Heart left ventricle (tissue), 16 donors: ENCODE measurements around the gene LGALS1. TPM values are rescaled to one million over a fixed set of nuclear protein-coding genes. Genes with fewer than 3 reads are reported as not detected.

Source experiments
- ATAC-seq, 4 donors: fragments of 200-7000 bp; cut with Tn5 transposase; one replicate each; pipeline ENCODE4 v1.9.1; 2020 to 2022; ENCODE audit warnings: moderate library complexity in 4 of 4, mild to moderate bottlenecking in 3 of 4, moderate number of reproducible peaks in 1 of 4
- DNase-seq, 5 donors: peaks; one replicate each; pipeline ENCODE4 v3.0.0-alpha.2; 2020
- H3K27ac ChIP-seq, 12 donors: fragments of 200-600 bp; sonication (generic) in 4 of 12; one replicate each; pipeline versions ENCODE4 v1.5.0 to v1.8.0; 2016 to 2022; ENCODE audit warnings: mild to moderate bottlenecking in 2 of 12
- H3K27me3 ChIP-seq, 9 donors: fragments of 200-600 bp; sonication (generic) in 2 of 9; one replicate each; pipeline versions ENCODE4 v1.5.1 to v1.8.0; 2016 to 2022; ENCODE audit warnings: mild to moderate bottlenecking in 3 of 9
- H3K36me3 ChIP-seq, 9 donors: fragments of 200-600 bp; sonication (generic) in 2 of 9; one replicate each; pipeline versions ENCODE4 v1.5.0 to v1.8.0; 2018 to 2022; ENCODE audit warnings: mild to moderate bottlenecking in 2 of 9
- H3K4me1 ChIP-seq, 12 donors: fragments of 200-600 bp; sonication (generic) in 4 of 12; one replicate each; pipeline versions ENCODE4 v1.5.0 to v1.8.0; 2016 to 2022; ENCODE audit warnings: mild to moderate bottlenecking in 3 of 12
- H3K4me3 ChIP-seq, 12 donors: fragments of 200-600 bp; sonication (generic) in 4 of 12; one replicate each; pipeline versions ENCODE4 v1.5.0 to v1.8.0; 2017 to 2022; ENCODE audit warnings: mild to moderate bottlenecking in 9 of 12, moderate library complexity in 4 of 12
- H3K9me3 ChIP-seq, 12 donors: fragments of 200-600 bp; sonication (generic) in 4 of 12; one replicate each; pipeline versions ENCODE4 v1.5.0 to v1.8.0; 2016 to 2022; ENCODE audit warnings: mild to moderate bottlenecking in 1 of 12
- POLR2A ChIP-seq, 2 donors: fragments of 450-650 bp; IDR thresholded peaks; one replicate each; pipeline ENCODE4 v1.6.1; 2017; ENCODE audit warnings: antibody characterized with exemption in 2 of 2, mild to moderate bottlenecking in 2 of 2, moderate library complexity in 2 of 2
- WGBS, 4 donors: extraction: QIAGEN DNeasy Blood & Tissue Kit in 2 of 4; methylation state at CpG; one replicate each; pipeline versions ENCODE4 v1.1.5 to v1.1.7; 2013 to 2018; 5-methylcytosine and 5-hydroxymethylcytosine counted together
- intact Hi-C, 10 donors: fragments of 100-400 bp; cut with DNase I; formaldehyde crosslinking; loops; one replicate each; pipeline versions ENCODE4 v1.11.1 to v1.14.2; 2022
- polyA plus RNA-seq, 2 donors: library from polyadenylated mRNA; stranded (reverse); fragments of 200-250 nt; gene quantifications; one replicate each; pipeline ENCODE4 v1.2.3, GENCODE V29; 2013
- total RNA-seq, 9 donors: library from RNA; depleted of rRNA in 2 of 9; stranded (reverse); fragments of >200 nt in 2 of 9; fragmentation: NEBNext Ultra II Directional in 3 of 9; extraction: Animal tissue kit (Norgen Biotek cat#: 25700) in 3 of 9; gene quantifications; one replicate each; pipeline versions ENCODE4 v1.1.0 to v1.2.4, GENCODE V29; 2016 to 2023
- TF ChIP-seq, protein P1 (sequence below), 12 donors: fragments of 200-600 bp; sonication (generic) in 4 of 12; IDR thresholded peaks; one replicate each; pipeline versions ENCODE4 v1.5.0 to v1.8.0; 2018 to 2022; ENCODE audit warnings: antibody characterized with exemption in 12 of 12, mild to moderate bottlenecking in 5 of 12
- donor health status: ischemic (EF 13 %, LVEDD 7.1; RV severe dilation, severe dysfunction).
- donor health status: healthy with polysubstance abuse.
- donor health status: DM: no; HTN: yes; CAD: no.
- donor health status: DM: no; HTN: no; CAD: no.
- donor health status: ischemic (EF 25% LVEDD 6.9; RV normal size, moderate dysfunction).
- donor health status: ischemic (EF 25% LVEDD 5.7; RV mildly dilated, moderate dysfunction).
- donor health status: healthy.
- donor health status: DM: yes; HTN: yes; CAD: no.
- donor health status: ischemic (EF 35%, LVEDD 5.7; RV mildly dilated, moderate dysfunction).
- donor health status: nonischemic (EF 11% LVEDD 7.7; RV severe dilation, severe dysfunction).
- donor health status: DM: yes; HTN: yes; CAD: no.
- donor health status: PGD.
- donor health status: ischemic (EF 29% LVEDD 5.4; RV normal size, mild dysfunction).
- donor health status: nonischemic (EF 23%, LVEDD 6.1; RV moderate dilation, normal function).

Gene LGALS1
- total and polyA plus RNA-seq, 11 donors, result 722 to 2,204 (median 951) TPM

DNA sequence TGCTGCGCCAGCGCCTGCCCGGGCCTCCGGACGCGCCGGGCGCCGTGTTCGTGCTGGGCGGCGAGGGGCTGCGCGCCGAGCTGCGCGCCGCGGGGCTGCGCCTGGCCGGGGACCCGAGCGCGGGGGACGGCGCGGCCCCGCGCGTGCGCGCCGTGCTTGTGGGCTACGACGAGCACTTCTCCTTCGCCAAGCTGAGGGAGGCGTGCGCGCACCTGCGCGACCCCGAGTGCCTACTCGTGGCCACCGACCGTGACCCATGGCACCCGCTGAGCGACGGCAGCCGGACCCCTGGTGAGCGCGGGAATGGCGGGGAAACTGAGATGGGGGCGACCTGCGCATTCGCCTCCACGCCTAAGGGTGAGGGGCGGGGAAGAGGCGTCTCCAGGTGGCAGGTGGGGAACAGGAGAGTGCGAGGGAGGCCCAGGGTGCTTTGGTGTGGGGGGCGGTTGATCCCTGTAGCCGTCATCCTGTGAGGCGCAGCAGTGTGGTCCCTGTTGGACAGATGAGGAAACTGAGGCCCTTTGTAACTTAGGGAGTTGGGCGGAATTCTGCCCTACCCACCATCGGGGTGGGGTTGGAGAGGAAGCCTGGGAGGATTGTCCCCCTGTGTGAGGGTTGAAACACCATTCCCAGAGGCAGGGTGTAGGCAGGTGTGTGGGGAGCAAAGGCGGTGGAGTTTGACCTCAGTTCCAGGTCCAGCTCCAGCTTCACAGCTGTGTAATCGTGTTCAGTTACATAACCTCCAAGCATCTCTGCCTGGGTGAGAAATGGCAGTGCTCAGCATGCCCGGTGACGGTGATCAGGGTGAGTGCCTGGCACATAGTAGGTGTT is 16.2 kb upstream of the LGALS1 start:
- Histone ChIP-seq H3K9me3 (no peaks in the 10 kb centered on the region), H3K4me3 (peak overlapping the region; percentile 40 to 86 (median 64)), H3K27ac (peak overlapping the region in 9 of 12 donors; percentile 51 to 88 (median 72)), H3K4me1 (peaks cover 0 to 56% (median 40%) of the 10 kb centered on the region in 12 donors), H3K27me3 (no peaks in the 10 kb centered on the region), H3K36me3 (peaks cover 0 to 4% (median 0%) of the 10 kb centered on the region in 9 donors)
- TF ChIP-seq, protein P1, sequence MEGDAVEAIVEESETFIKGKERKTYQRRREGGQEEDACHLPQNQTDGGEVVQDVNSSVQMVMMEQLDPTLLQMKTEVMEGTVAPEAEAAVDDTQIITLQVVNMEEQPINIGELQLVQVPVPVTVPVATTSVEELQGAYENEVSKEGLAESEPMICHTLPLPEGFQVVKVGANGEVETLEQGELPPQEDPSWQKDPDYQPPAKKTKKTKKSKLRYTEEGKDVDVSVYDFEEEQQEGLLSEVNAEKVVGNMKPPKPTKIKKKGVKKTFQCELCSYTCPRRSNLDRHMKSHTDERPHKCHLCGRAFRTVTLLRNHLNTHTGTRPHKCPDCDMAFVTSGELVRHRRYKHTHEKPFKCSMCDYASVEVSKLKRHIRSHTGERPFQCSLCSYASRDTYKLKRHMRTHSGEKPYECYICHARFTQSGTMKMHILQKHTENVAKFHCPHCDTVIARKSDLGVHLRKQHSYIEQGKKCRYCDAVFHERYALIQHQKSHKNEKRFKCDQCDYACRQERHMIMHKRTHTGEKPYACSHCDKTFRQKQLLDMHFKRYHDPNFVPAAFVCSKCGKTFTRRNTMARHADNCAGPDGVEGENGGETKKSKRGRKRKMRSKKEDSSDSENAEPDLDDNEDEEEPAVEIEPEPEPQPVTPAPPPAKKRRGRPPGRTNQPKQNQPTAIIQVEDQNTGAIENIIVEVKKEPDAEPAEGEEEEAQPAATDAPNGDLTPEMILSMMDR (IDR thresholded peaks at IDR 0.05), result no peak
- no peak for TF ChIP-seq POLR2A (IDR thresholded peaks at IDR 0.05)
- DNase-seq (no peak), ATAC-seq (no peak)
- 3 to 8% (median 4%) methylated on average over 19 to 68 of the region's 68 CpGs for WGBS, 4 donors
- intact Hi-C loops, result loop anchor here in 4 of 10 donors (2.0 kb wide), 1 partner anchor 16 kb away; the partner anchor contains the start of gene LGALS1 (in 4 of the 4)

- DNase-seq, result no peak
- Histone ChIP-seq H3K27ac (peak overlapping the region in 6 of 12 donors; percentile 51 to 87 (median 73)), H3K4me3 (peak overlapping the region in 10 of 12 donors; percentile 51 to 86 (median 66)), H3K36me3 (peaks cover 0 to under 1% (median 0%) of the 10 kb centered on the region in 9 donors), H3K9me3 (no peaks in the 10 kb centered on the region), H3K27me3 (no peaks in the 10 kb centered on the region), H3K4me1 (peaks cover 0 to 62% (median 43%) of the 10 kb centered on the region in 12 donors)
- TF ChIP-seq, protein P1 (IDR thresholded peaks at IDR 0.05), result no peak
- 80 to 83% (median 82%) methylated on average over 14 of the region's 14 CpGs for WGBS, 4 donors
- intact Hi-C loops, result loop anchor here in 5 of 10 donors (2.0 kb wide), 2 partner anchors 15 to 21 kb away; partner anchors contain the start of gene LGALS1 (in 4 of the 5)
- no peak for ATAC-seq
Measured at GRCh38 chr22:37659897-37660708, 15.3 kb upstream of the LGALS1 start.

DNA sequence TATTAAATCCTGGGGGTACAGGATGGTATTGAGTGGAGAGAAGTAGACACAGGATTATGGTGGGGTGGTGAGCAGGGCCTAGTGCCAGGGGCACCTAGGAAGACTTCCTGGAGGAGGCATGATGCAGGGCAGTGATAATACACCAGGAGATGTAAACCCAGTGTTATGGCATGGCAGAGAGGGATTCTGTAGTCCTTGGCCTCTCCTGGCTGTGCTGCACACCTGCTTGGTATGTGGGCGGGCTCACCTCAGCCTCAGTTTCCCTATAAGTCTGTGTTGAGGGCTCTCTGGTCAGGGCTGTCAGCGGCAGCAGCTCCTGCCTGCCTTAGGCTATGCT is 14.8 kb upstream of the LGALS1 start:
- WGBS, 4 donors, result 75 to 83% (median 78%) methylated on average over 2 of the region's 2 CpGs
- Histone ChIP-seq H3K27ac (peak overlapping the region in 10 of 12 donors; percentile 18 to 87 (median 70)), H3K9me3 (no peaks in the 10 kb centered on the region), H3K4me3 (peak overlapping the region in 2 of 12 donors; percentile 2 to 65), H3K36me3 (peaks cover 0 to 6% (median 3%) of the 10 kb centered on the region in 9 donors), H3K27me3 (no peaks in the 10 kb centered on the region), H3K4me1 (peaks cover 0 to 60% (median 43%) of the 10 kb centered on the region in 12 donors)
- DNase-seq (no peak), ATAC-seq (no peak)
- TF ChIP-seq, protein P1 (IDR thresholded peaks at IDR 0.05), result no peak
- TF ChIP-seq POLR2A (IDR thresholded peaks at IDR 0.05), result no peak
- intact Hi-C loops, result loop anchor here in 2 of 10 donors (2.0 kb wide), 1 partner anchor 20 kb away; no protein-coding TSS in a partner anchor
